ENCODE measurements around the gene CNDP2.

Gene CNDP2

GRCh38 chr18:74528478-74528877 lies 32.3 kb downstream of the CNDP2 start:
- no peaks in the 10 kb centered on the region for H3K36me3 ChIP-seq (ENCODE audit: control insufficient read depth in 2 of 2, insufficient read depth in 2 of 2, low read length in 2 of 2)
- H3K27ac ChIP-seq (ENCODE audit: low read length): no peak overlapping the region
- H3K4me1 ChIP-seq (ENCODE audit: control insufficient read depth, insufficient read depth, low read length): peaks cover 3% of the 10 kb centered on the region
- H3K9ac ChIP-seq (ENCODE audit: low read length in 2 of 2): no peak overlapping the region
- no peaks in the 10 kb centered on the region for H3K27me3 ChIP-seq (ENCODE audit: control insufficient read depth in 1 of 2, insufficient read depth in 2 of 2, low read length in 2 of 2)
- no peak overlapping the region for H3K4me3 ChIP-seq (ENCODE audit: low read length in 2 of 2)
- H3K9me3 ChIP-seq (ENCODE audit: control insufficient read depth in 2 of 2, low read length in 2 of 2): no peaks in the 10 kb centered on the region

- Histone ChIP-seq H3K36me3 (ENCODE audit: control insufficient read depth in 2 of 2, insufficient read depth in 2 of 2, low read length in 2 of 2) (no peaks in the 10 kb centered on the region), H3K4me1 (ENCODE audit: control insufficient read depth, insufficient read depth, low read length) (peaks cover 3% of the 10 kb centered on the region), H3K9me3 (ENCODE audit: control insufficient read depth in 2 of 2, low read length in 2 of 2) (no peaks in the 10 kb centered on the region), H3K4me3 (ENCODE audit: low read length in 2 of 2) (no peak overlapping the region), H3K27me3 (ENCODE audit: control insufficient read depth in 1 of 2, insufficient read depth in 2 of 2, low read length in 2 of 2) (no peaks in the 10 kb centered on the region), H3K27ac (ENCODE audit: low read length) (no peak overlapping the region), H3K9ac (ENCODE audit: low read length in 2 of 2) (no peak overlapping the region)
Measured at GRCh38 chr18:74528913-74529312, 32.8 kb downstream of the CNDP2 start.

- Histone ChIP-seq H3K4me1 (ENCODE audit: control insufficient read depth, insufficient read depth, low read length) (no peaks in the 10 kb centered on the region), H3K9ac (ENCODE audit: low read length in 2 of 2) (no peak overlapping the region), H3K36me3 (ENCODE audit: control insufficient read depth in 2 of 2, insufficient read depth in 2 of 2, low read length in 2 of 2) (no peaks in the 10 kb centered on the region), H3K27ac (ENCODE audit: low read length) (no peak overlapping the region), H3K4me3 (ENCODE audit: low read length in 2 of 2) (no peak overlapping the region), H3K9me3 (ENCODE audit: control insufficient read depth in 2 of 2, low read length in 2 of 2) (no peaks in the 10 kb centered on the region), H3K27me3 (ENCODE audit: control insufficient read depth in 1 of 2, insufficient read depth in 2 of 2, low read length in 2 of 2) (no peaks in the 10 kb centered on the region)
Measured at GRCh38 chr18:74529378-74529777, 33.2 kb downstream of the CNDP2 start.

GRCh38 chr18:74529811-74530583 lies 33.8 kb downstream of the CNDP2 start:
- no peak overlapping the region for H3K9ac ChIP-seq (ENCODE audit: low read length in 2 of 2)
- no peak overlapping the region for H3K4me3 ChIP-seq (ENCODE audit: low read length in 2 of 2)
- H3K9me3 ChIP-seq (ENCODE audit: control insufficient read depth in 2 of 2, low read length in 2 of 2): no peaks in the 10 kb centered on the region
- H3K4me1 ChIP-seq (ENCODE audit: control insufficient read depth, insufficient read depth, low read length): no peaks in the 10 kb centered on the region
- H3K36me3 ChIP-seq (ENCODE audit: control insufficient read depth in 2 of 2, insufficient read depth in 2 of 2, low read length in 2 of 2): no peaks in the 10 kb centered on the region
- H3K27ac ChIP-seq (ENCODE audit: low read length): no peak overlapping the region
- H3K27me3 ChIP-seq (ENCODE audit: control insufficient read depth in 1 of 2, insufficient read depth in 2 of 2, low read length in 2 of 2): no peaks in the 10 kb centered on the region

GRCh38 chr18:74530584-74530862 lies 34.4 kb downstream of the CNDP2 start:
- H3K27ac ChIP-seq (ENCODE audit: low read length): no peak overlapping the region
- H3K4me1 ChIP-seq (ENCODE audit: control insufficient read depth, insufficient read depth, low read length): no peaks in the 10 kb centered on the region
- no peak overlapping the region for H3K9ac ChIP-seq (ENCODE audit: low read length in 2 of 2)
- no peaks in the 10 kb centered on the region for H3K27me3 ChIP-seq (ENCODE audit: control insufficient read depth in 1 of 2, insufficient read depth in 2 of 2, low read length in 2 of 2)
- H3K4me3 ChIP-seq (ENCODE audit: low read length in 2 of 2): no peak overlapping the region
- H3K36me3 ChIP-seq (ENCODE audit: control insufficient read depth in 2 of 2, insufficient read depth in 2 of 2, low read length in 2 of 2): no peaks in the 10 kb centered on the region
- no peaks in the 10 kb centered on the region for H3K9me3 ChIP-seq (ENCODE audit: control insufficient read depth in 2 of 2, low read length in 2 of 2)

GRCh38 chr18:74531043-74531442 lies 34.9 kb downstream of the CNDP2 start:
- no peak overlapping the region for H3K4me3 ChIP-seq (ENCODE audit: low read length in 2 of 2)
- no peaks in the 10 kb centered on the region for H3K27me3 ChIP-seq (ENCODE audit: control insufficient read depth in 1 of 2, insufficient read depth in 2 of 2, low read length in 2 of 2)
- H3K9me3 ChIP-seq (ENCODE audit: control insufficient read depth in 2 of 2, low read length in 2 of 2): no peaks in the 10 kb centered on the region
- H3K27ac ChIP-seq (ENCODE audit: low read length): no peak overlapping the region
- H3K4me1 ChIP-seq (ENCODE audit: control insufficient read depth, insufficient read depth, low read length): no peaks in the 10 kb centered on the region
- no peak overlapping the region for H3K9ac ChIP-seq (ENCODE audit: low read length in 2 of 2)
- no peaks in the 10 kb centered on the region for H3K36me3 ChIP-seq (ENCODE audit: control insufficient read depth in 2 of 2, insufficient read depth in 2 of 2, low read length in 2 of 2)

- no peak overlapping the region for H3K4me3 ChIP-seq (ENCODE audit: low read length in 2 of 2)
- no peaks in the 10 kb centered on the region for H3K9me3 ChIP-seq (ENCODE audit: control insufficient read depth in 2 of 2, low read length in 2 of 2)
- H3K9ac ChIP-seq (ENCODE audit: low read length in 2 of 2): no peak overlapping the region
- no peaks in the 10 kb centered on the region for H3K4me1 ChIP-seq (ENCODE audit: control insufficient read depth, insufficient read depth, low read length)
- no peaks in the 10 kb centered on the region for H3K36me3 ChIP-seq (ENCODE audit: control insufficient read depth in 2 of 2, insufficient read depth in 2 of 2, low read length in 2 of 2)
- H3K27me3 ChIP-seq (ENCODE audit: control insufficient read depth in 1 of 2, insufficient read depth in 2 of 2, low read length in 2 of 2): no peaks in the 10 kb centered on the region
- no peak overlapping the region for H3K27ac ChIP-seq (ENCODE audit: low read length)
Measured at GRCh38 chr18:74532511-74533025, 36.4 kb downstream of the CNDP2 start.

GRCh38 chr18:74533666-74534065 lies 37.5 kb downstream of the CNDP2 start:
- Histone ChIP-seq H3K36me3 (ENCODE audit: control insufficient read depth in 2 of 2, insufficient read depth in 2 of 2, low read length in 2 of 2) (no peaks in the 10 kb centered on the region), H3K27me3 (ENCODE audit: control insufficient read depth in 1 of 2, insufficient read depth in 2 of 2, low read length in 2 of 2) (no peaks in the 10 kb centered on the region), H3K9ac (ENCODE audit: low read length in 2 of 2) (no peak overlapping the region), H3K4me3 (ENCODE audit: low read length in 2 of 2) (no peak overlapping the region), H3K4me1 (ENCODE audit: control insufficient read depth, insufficient read depth, low read length) (no peaks in the 10 kb centered on the region), H3K27ac (ENCODE audit: low read length) (no peak overlapping the region), H3K9me3 (ENCODE audit: control insufficient read depth in 2 of 2, low read length in 2 of 2) (no peaks in the 10 kb centered on the region)

GRCh38 chr18:74534150-74534969 lies 38.2 kb downstream of the CNDP2 start, which contains the start of gene CNDP1:
Gene CNDP1 (plus strand): TSS chr18:74534500. CDS start chr18:74534668, 168 bp downstream.
- Histone ChIP-seq H3K9me3 (ENCODE audit: control insufficient read depth in 2 of 2, low read length in 2 of 2) (no peaks in the 10 kb centered on the region), H3K27ac (ENCODE audit: low read length) (no peak within 1 kb of the TSS), H3K36me3 (ENCODE audit: control insufficient read depth in 2 of 2, insufficient read depth in 2 of 2, low read length in 2 of 2) (no peaks in the 10 kb centered on the region), H3K4me3 (ENCODE audit: low read length in 2 of 2) (no peak within 1 kb of the TSS), H3K9ac (ENCODE audit: low read length in 2 of 2) (no peak within 1 kb of the TSS), H3K27me3 (ENCODE audit: control insufficient read depth in 1 of 2, insufficient read depth in 2 of 2, low read length in 2 of 2) (no peaks in the 10 kb centered on the region), H3K4me1 (ENCODE audit: control insufficient read depth, insufficient read depth, low read length) (no peaks in the 10 kb centered on the region)

- Histone ChIP-seq H3K4me3 (ENCODE audit: low read length in 2 of 2) (no peak overlapping the region), H3K9ac (ENCODE audit: low read length in 2 of 2) (no peak overlapping the region), H3K27ac (ENCODE audit: low read length) (no peak overlapping the region), H3K27me3 (ENCODE audit: control insufficient read depth in 1 of 2, insufficient read depth in 2 of 2, low read length in 2 of 2) (no peaks in the 10 kb centered on the region), H3K9me3 (ENCODE audit: control insufficient read depth in 2 of 2, low read length in 2 of 2) (no peaks in the 10 kb centered on the region), H3K4me1 (ENCODE audit: control insufficient read depth, insufficient read depth, low read length) (no peaks in the 10 kb centered on the region), H3K36me3 (ENCODE audit: control insufficient read depth in 2 of 2, insufficient read depth in 2 of 2, low read length in 2 of 2) (no peaks in the 10 kb centered on the region)
Measured at GRCh38 chr18:74534981-74535649, 39.0 kb downstream of the CNDP2 start.
